Left renal pelvis (tissue), 4 donors: Measurements from ENCODE around the gene POGZ. TPM values are rescaled to one million over a fixed set of nuclear protein-coding genes. Genes with fewer than 3 reads are reported as not detected.

Experiments used
- polyA plus RNA-seq, 4 donors: library from polyadenylated mRNA; unstranded; fragments of 120-200 nt; gene quantifications; one replicate each; pipeline ENCODE4 v1.2.1, GENCODE V29; 2013; ENCODE audit not compliant: insufficient read length in 4 of 4

Gene POGZ
- polyA plus RNA-seq, 4 donors, result 104 to 156 (median 113) TPM

Other genes starting within 250 kb of the POGZ start
- gene PSMD4, start 204.8 kb downstream of the POGZ start, polyA plus RNA-seq, result 100 to 1,000 TPM; 107 to 174 (median 153) TPM
- 10 to 100 TPM; 13.6 to 26.6 (median 21.5) TPM for gene ZNF687, start 177.2 kb downstream of the POGZ start, polyA plus RNA-seq
- 10 to 100 TPM; 51.5 to 69.7 (median 65.4) TPM for gene PI4KB, start 132.1 kb downstream of the POGZ start, polyA plus RNA-seq
- 10 to 100 TPM; 34.6 to 46.9 (median 43.7) TPM for gene RFX5, start 112.2 kb downstream of the POGZ start, polyA plus RNA-seq
- 100 to 1,000 TPM in 1 of 4 donors, 10 to 100 TPM in 3; 44.2 to 104 (median 51.2) TPM for gene SELENBP1, start 86.8 kb downstream of the POGZ start, polyA plus RNA-seq
- 100 to 1,000 TPM; 192 to 253 (median 246) TPM for gene PSMB4, start 59.9 kb downstream of the POGZ start, polyA plus RNA-seq
- 10 to 100 TPM in 3 of 4 donors, 1 to 10 TPM in 1; 6.6 to 54.1 (median 41.1) TPM for gene CGN, start 51.9 kb upstream of the POGZ start, polyA plus RNA-seq
- 10 to 100 TPM in 2 of 4 donors, 1 to 10 TPM in 2; 4.7 to 13.6 (median 10.7) TPM for gene TUFT1, start 80.8 kb upstream of the POGZ start, polyA plus RNA-seq
- gene SNX27, start 152.6 kb upstream of the POGZ start, polyA plus RNA-seq, result 10 to 100 TPM; 19.7 to 27.7 (median 22.6) TPM